GM10266 (cell line): ENCODE measurements around the gene HARS2.
A peak's percentile ranks its signal among the peaks of the same experiment; 100 is the strongest.
"Not testable (repeated sequence)": the region's sequence is repeated elsewhere in the genome, so short reads cannot be mapped to it uniquely, and the experiment has no call there.

Experiments
- DNase-seq: peaks from one replicate; pipeline ENCODE4 v3.0.0; 2012; ENCODE audit errors: extremely low spot score
- TF ChIP-seq, protein P1 (sequence below): IDR thresholded peaks from 2 replicates; pipeline ENCODE4 v1.5.1; 2012; ENCODE audit warnings: mild to moderate bottlenecking, low read depth; ENCODE audit not compliant: control insufficient read depth, insufficient read depth; ENCODE audit errors: missing control alignments

The HARS2 gene

GRCh38 chr5:140707812-140708211, 16.6 kb downstream of the HARS2 start:
- no peak for DNase-seq
- TF ChIP-seq, protein P1, sequence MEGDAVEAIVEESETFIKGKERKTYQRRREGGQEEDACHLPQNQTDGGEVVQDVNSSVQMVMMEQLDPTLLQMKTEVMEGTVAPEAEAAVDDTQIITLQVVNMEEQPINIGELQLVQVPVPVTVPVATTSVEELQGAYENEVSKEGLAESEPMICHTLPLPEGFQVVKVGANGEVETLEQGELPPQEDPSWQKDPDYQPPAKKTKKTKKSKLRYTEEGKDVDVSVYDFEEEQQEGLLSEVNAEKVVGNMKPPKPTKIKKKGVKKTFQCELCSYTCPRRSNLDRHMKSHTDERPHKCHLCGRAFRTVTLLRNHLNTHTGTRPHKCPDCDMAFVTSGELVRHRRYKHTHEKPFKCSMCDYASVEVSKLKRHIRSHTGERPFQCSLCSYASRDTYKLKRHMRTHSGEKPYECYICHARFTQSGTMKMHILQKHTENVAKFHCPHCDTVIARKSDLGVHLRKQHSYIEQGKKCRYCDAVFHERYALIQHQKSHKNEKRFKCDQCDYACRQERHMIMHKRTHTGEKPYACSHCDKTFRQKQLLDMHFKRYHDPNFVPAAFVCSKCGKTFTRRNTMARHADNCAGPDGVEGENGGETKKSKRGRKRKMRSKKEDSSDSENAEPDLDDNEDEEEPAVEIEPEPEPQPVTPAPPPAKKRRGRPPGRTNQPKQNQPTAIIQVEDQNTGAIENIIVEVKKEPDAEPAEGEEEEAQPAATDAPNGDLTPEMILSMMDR: no peak

DNA sequence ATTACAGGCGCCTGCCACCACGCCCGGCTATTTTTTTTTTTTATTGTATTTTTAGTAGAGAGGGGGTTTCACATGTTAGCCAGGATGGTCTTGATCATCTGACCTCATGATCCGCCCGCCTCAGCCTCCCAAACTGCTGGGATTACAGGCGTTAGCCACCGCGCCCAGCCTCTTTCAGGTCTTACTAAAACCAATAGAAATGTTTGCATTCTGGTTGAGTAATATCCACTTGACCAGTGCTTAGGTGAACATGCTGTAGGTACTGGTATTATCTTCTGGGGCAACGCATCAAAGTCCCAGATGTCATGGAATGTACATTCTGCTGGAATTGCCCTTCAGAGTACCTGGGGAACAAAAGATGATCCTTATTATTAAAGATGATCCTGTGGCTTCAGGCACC, 17.5 kb downstream of the HARS2 start:
- not testable (repeated sequence) for DNase-seq

DNA sequence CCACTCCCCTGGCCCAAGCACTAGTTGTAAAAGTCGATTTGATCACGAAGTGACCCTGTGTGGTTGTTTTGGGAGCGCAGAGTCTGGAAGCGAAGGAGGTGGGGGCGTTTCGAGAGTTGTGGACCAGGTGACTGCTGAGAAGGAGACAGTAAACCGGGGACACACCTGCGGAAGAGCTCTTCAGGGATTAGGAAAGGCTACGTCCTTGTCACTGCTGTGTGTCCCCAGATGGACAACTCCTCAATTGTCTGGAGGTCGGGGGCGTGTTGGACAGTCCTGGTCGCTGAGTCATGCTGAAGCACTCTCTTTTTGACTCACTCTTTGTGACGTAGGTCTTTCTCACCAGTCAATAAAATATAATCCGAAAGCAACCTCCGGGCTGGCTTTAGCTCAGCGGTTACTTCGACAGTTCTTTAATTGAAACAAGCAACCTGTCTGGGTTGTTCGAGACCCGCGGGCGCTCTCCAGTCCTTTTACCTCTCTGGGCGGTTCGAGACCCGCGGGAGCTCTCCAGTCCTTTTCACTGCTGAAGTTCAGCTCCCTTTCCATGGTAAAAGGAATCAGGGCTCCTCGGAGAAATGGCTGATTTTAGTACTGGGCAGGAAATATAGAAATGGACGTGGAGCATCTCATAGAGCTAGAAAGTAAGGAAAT, 19.8 kb downstream of the HARS2 start:
- TF ChIP-seq, protein P1: no peak
- peak; percentile 67 for DNase-seq

- TF ChIP-seq, protein P1: no peak
- DNase-seq: no peak
Measured at GRCh38 chr5:140711794-140712193, 20.5 kb downstream of the HARS2 start.

DNA sequence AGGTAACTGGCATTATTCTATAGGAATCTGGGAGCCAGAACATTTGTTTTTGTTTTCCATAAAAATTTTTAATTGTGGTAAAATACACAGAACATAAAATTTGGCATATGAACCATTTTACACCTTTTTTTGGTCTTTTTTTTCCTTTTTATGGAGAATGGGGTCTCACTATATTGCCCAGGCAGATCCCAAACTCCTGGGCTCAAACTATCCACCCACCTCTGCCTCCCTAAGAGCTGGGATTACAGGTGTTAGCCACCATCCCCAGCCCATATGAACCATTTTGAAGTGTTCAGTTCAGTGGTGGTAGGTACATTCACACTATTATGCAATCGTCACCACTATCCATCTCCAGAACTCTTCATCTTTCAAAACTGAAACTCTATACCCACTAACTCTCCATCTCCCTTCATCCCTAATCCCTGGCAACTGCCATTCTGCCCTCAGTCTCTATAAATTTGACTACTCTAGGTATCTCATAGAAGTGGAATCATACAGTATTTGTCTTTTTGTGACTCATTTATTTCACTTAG, 22.4 kb downstream of the HARS2 start:
- no peak for DNase-seq
- TF ChIP-seq, protein P1: no peak

DNA sequence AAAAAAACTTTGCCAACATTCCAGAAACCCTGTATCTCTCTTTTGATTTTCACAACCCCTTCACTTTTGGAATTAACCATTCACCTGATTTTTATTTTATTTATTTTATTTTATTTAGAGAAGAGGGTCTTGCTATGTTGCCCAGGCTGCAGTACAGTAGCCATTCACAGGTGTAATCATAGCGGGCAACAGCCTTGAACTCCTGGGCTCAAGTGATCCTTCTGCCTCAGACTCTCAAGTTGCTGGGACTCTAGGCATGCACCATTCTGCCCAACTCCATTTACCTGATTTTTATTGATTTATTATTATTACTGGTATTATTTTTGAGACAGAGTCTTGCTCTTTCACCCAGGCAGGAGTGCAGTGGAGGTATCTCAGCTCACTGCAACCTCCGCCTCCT, 25.0 kb downstream of the HARS2 start:
- DNase-seq: not testable (repeated sequence)

- TF ChIP-seq, protein P1: no peak
- DNase-seq: no peak
Measured at GRCh38 chr5:140718266-140718592, 27.0 kb downstream of the HARS2 start.

DNA sequence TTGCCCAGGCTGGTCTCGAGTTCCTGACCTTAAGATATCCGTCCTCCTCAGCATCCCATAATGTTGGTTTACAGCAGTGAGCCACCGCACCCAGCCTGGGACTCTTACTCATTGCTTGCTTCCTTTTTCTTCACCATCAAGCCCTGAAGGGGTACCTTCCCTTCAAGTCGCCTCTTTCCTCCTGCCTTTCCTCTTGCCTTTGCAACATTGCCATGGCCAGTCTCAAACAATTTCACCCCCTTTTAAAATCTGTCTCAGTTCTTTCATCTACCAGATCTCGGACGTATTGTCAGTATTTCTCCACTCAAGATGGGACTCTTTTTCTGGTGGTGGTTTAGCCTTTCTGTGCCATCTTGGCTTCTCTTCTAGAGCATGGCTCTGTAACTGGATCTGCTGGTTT, 29.5 kb downstream of the HARS2 start:
- not testable (repeated sequence) for DNase-seq

DNA sequence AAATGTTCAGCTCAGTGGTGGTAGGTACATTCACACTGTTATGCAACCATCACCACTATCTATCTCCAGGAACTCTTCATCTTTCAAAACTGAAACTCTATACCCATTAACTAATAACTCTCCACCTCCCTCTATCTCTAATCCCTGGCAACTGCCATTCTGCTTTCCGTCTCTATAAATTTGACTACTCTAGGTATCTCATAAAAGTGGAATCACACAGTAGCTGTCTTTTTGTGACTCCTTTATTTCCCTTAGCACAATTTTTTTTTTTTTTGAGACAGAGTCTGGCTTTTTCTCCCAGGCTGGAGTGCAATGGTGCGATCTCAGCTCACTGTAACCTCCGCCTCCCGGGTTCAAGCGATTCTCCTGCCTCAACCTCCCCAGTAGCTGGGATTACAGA, 30.1 kb downstream of the HARS2 start:
- not testable (repeated sequence) for DNase-seq
